OCI-LY3 (cell line): Measurements from ENCODE around the gene ZNF546.
A peak's percentile ranks its signal among the peaks of the same experiment; 100 is the strongest.

ENCODE experiments used
- H2AFZ ChIP-seq: fragments of 200-600, 300-600 bp; shearing (Covaris generic); 2 replicates; pipeline ENCODE4 v1.6.0; 2014; ENCODE audit warnings: antibody characterized with exemption, low read depth, low read length
- H3K27ac ChIP-seq: fragments of 200-600, 300-600 bp; sonication (generic); 2 replicates; pipeline ENCODE4 v1.5.1; 2014; ENCODE audit warnings: mild to moderate bottlenecking, low read length, moderate library complexity, mixed read lengths
- H3K27me3 ChIP-seq: fragments of 200-600, 300-600 bp; sonication (generic); 2 replicates; pipeline ENCODE4 v1.6.1; 2014; ENCODE audit warnings: low read depth, low read length, mixed read lengths
- H3K36me3 ChIP-seq: fragments of 200-600, 300-600 bp; sonication (generic); replicated peaks from 2 replicates; pipeline ENCODE3; 2014; ENCODE audit warnings: low read depth, low read length, mixed read lengths
- H3K4me1 ChIP-seq: fragments of 300-600, 200-600 bp; sonication (generic); 2 replicates; pipeline ENCODE4 v1.6.1; 2014; ENCODE audit warnings: low read length, mixed read lengths
- H3K4me2 ChIP-seq: fragments of 200-600, 300-600 bp; sonication (generic); 2 replicates; pipeline ENCODE4 v1.6.1; 2014; ENCODE audit warnings: low read length, mixed read lengths
- H3K4me3 ChIP-seq: fragments of 300-600, 200-600 bp; sonication (generic); 2 replicates; pipeline ENCODE4 v1.5.1; 2014; ENCODE audit warnings: antibody characterized with exemption, mild to moderate bottlenecking, low read length, moderate library complexity
- H3K79me2 ChIP-seq: fragments of 300-600, 200-600 bp; shearing (Covaris generic); 2 replicates; pipeline ENCODE4 v1.6.1; 2014; ENCODE audit warnings: mild to moderate bottlenecking, low read length, mixed read lengths
- H3K9ac ChIP-seq: fragments of 300-600, 200-600 bp; shearing (Covaris generic); 2 replicates; pipeline ENCODE4 v1.6.0; 2014; ENCODE audit warnings: mild to moderate bottlenecking, low read length, moderate library complexity
- H3K9me3 ChIP-seq: fragments of 200-600, 300-600 bp; shearing (Covaris generic); 2 replicates; pipeline ENCODE4 v1.6.1; 2014; ENCODE audit warnings: low read length, mixed read lengths; ENCODE audit not compliant: insufficient read depth
- H4K20me1 ChIP-seq: fragments of 200-600, 300-600 bp; sonication (generic); 2 replicates; pipeline ENCODE4 v1.6.1; 2016; ENCODE audit warnings: low read length, mixed read lengths; ENCODE audit not compliant: insufficient read depth
- EZH2phosphoT487 ChIP-seq: fragments of 200-600 bp; shearing (Covaris generic); IDR thresholded peaks from 2 replicates; pipeline ENCODE4 v1.6.1; 2018; ENCODE audit warnings: antibody characterized with exemption, mixed run types, low read depth
- TF ChIP-seq, protein P1 (sequence below): fragments of 200-600, 300-600 bp; sonication (generic); IDR thresholded peaks from 2 replicates; pipeline ENCODE4 v1.5.1; 2014; ENCODE audit warnings: antibody characterized with exemption, low read length, low read depth

ZNF546 gene

DNA sequence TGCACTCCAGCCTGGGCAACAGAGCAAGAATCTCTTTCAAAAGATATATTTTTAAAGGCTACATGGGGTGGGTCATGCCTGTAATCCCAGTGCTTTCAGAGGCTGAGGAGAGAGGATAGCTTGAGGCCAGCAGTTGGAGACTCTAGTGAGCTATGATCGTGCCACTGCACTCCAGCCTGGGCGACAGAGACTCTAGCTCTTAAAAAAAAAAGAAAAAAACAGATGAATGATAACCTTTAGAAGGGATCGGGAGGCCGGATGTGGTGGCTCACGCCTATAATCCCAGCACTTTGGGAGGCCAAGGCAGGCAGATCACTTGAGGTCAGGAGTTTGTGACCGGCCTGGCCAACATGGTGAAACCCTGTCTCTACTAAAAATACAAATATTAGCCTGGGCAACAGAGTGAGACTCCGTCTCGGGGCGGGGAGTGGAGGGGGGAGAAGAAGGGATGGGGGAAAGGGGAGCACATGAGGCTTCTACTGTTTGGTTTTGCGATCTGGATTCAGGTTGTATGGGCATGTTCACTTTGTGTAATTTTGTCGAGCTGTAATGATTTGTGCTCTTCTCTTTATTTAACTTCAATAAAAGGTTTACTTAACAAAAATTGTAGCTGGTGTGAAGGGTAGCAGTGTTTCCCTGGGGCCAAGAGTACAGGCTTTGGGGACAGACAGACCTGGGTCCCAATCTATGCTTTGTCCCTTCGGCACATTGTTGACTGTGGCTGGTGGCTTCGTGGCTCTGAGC is 27.0 kb upstream of the ZNF546 start:
- Histone ChIP-seq H3K79me2 (peaks cover 20% of the 10 kb centered on the region), H3K4me3 (peak overlapping the region; percentile 95), H4K20me1 (no peaks in the 10 kb centered on the region), H3K4me2 (peak overlapping the region; percentile 90), H3K27me3 (no peaks in the 10 kb centered on the region), H2AFZ (peak overlapping the region; percentile 81), H3K36me3 (peaks cover 15% of the 10 kb centered on the region), H3K9me3 (no peaks in the 10 kb centered on the region), H3K4me1 (peaks cover 21% of the 10 kb centered on the region), H3K27ac (peak overlapping the region; percentile 81), H3K9ac (peak overlapping the region; percentile 95)
- no peak for TF ChIP-seq EZH2phosphoT487
- TF ChIP-seq, protein P1, sequence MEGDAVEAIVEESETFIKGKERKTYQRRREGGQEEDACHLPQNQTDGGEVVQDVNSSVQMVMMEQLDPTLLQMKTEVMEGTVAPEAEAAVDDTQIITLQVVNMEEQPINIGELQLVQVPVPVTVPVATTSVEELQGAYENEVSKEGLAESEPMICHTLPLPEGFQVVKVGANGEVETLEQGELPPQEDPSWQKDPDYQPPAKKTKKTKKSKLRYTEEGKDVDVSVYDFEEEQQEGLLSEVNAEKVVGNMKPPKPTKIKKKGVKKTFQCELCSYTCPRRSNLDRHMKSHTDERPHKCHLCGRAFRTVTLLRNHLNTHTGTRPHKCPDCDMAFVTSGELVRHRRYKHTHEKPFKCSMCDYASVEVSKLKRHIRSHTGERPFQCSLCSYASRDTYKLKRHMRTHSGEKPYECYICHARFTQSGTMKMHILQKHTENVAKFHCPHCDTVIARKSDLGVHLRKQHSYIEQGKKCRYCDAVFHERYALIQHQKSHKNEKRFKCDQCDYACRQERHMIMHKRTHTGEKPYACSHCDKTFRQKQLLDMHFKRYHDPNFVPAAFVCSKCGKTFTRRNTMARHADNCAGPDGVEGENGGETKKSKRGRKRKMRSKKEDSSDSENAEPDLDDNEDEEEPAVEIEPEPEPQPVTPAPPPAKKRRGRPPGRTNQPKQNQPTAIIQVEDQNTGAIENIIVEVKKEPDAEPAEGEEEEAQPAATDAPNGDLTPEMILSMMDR: no peak

DNA sequence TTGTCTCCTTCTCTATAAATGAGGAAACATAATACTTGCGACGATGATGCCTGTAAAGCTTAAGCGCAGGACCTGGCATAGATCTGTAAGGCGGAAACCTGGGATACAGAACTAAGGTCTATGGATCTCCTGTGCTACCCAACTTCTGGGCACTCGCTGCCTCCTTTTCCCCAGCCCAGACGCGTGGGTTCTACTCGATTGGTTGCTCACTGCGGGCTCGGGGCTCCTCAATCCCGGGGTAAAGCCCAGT is 26.5 kb upstream of the ZNF546 start:
- H3K4me3 ChIP-seq: peak overlapping the region; percentile 95
- peaks cover 20% of the 10 kb centered on the region for H3K79me2 ChIP-seq
- H3K9me3 ChIP-seq: no peaks in the 10 kb centered on the region
- peak overlapping the region; percentile 90 for H3K4me2 ChIP-seq
- H2AFZ ChIP-seq: peak overlapping the region; percentile 81
- H3K27ac ChIP-seq: peak overlapping the region; percentile 81
- H4K20me1 ChIP-seq: no peaks in the 10 kb centered on the region
- H3K4me1 ChIP-seq: peaks cover 21% of the 10 kb centered on the region
- no peaks in the 10 kb centered on the region for H3K27me3 ChIP-seq
- H3K9ac ChIP-seq: peak overlapping the region; percentile 95
- H3K36me3 ChIP-seq: peaks cover 18% of the 10 kb centered on the region
- TF ChIP-seq, protein P1: no peak

DNA sequence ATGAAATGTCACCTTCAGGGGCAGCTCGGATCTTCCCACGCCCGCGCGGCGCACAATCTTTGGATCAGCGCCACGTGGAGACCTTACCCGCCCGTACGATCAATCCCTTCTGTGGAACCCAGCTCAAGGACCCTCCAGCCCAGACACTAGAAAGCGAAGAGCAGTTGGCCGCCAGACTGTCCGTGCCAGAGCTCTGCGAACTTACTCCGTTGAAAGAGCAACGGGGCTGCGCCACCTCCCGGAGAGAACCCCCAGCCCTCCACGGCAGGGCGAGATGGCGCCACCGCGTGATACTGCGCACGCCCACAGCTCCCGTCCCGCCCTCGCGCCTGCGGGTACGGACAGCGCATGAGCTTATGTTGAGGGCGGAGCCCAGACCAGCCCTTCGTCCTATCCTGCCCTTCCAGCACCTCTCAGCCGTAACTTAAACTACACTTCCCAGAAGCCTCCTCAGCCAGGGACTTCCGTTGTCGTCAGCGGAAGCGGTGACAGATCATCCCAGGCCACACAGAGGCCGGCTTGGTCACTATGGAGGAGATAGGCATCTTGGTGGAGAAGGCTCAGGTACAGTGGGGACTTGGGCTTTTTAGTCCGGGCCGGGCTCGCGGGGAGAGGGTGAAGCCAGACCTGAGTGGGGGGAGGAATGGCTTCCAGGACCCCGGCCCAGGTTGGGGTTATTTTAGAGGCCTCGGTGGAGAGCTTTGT is 26.0 kb upstream of the ZNF546 start, which contains the start of gene PSMC4:
PSMC4 (plus strand) TSS at position 491 of the 705 bp plus-strand sequence; CDS start at position 529, 38 bp downstream.
- Histone ChIP-seq H4K20me1 (no peaks in the 10 kb centered on the region), H3K4me1 (peaks cover 21% of the 10 kb centered on the region), H3K9me3 (no peaks in the 10 kb centered on the region), H3K4me3 (peak within 1 kb of the TSS; percentile 95), H2AFZ (peak within 1 kb of the TSS; percentile 81), H3K36me3 (peaks cover 23% of the 10 kb centered on the region), H3K79me2 (peaks cover 22% of the 10 kb centered on the region), H3K9ac (peak within 1 kb of the TSS; percentile 95), H3K27me3 (no peaks in the 10 kb centered on the region), H3K27ac (peak within 1 kb of the TSS; percentile 81), H3K4me2 (peak within 1 kb of the TSS; percentile 98)
- TF ChIP-seq, protein P1: peak; percentile 99
- no peak for TF ChIP-seq EZH2phosphoT487

DNA sequence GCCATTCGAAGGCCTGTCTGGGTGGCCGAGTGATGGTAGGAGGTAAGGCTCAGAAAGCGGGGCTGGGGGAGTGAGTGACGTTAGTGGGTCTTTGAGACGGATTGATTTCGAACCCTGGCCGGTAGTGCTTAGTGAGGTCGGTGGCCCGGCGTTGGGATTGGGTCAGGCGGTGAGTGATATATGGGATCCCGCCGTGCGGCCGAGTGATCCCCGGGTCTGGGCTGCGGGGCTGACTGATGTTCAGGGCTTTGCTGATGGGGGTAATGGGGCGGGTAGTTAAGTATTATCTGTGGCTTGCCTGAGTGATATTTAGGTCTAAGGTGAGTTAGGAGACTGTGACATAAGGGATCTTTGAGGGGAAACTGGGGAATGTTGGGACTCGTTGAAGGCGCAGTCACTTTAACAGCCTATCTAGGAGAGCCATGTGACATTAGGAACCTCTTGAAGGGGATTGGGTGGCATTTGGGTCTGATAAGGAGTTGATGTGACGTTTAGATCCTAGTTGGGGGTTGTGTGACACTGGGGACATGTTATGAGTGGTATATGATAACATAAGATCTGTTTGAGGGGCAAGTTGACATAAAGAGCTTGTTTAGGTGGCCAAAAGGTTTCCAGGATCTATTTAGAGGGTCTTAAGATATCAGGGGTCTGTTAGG is 25.4 kb upstream of the ZNF546 start:
- Histone ChIP-seq H3K79me2 (peaks cover 22% of the 10 kb centered on the region), H3K9me3 (no peaks in the 10 kb centered on the region), H3K36me3 (peaks cover 23% of the 10 kb centered on the region), H2AFZ (0 out of 2 replicates have a peak overlapping the region, but pooled peaks have one; percentile 13), H3K27me3 (no peaks in the 10 kb centered on the region), H3K27ac (peak overlapping the region; percentile 16; the same call in 1 of the 2 replicates), H4K20me1 (no peaks in the 10 kb centered on the region), H3K9ac (peak overlapping the region; percentile 88), H3K4me2 (peak overlapping the region; percentile 98), H3K4me3 (peak overlapping the region; percentile 95), H3K4me1 (peaks cover 21% of the 10 kb centered on the region)
- TF ChIP-seq, protein P1: no peak
- TF ChIP-seq EZH2phosphoT487: no peak
